Adrenal gland (tissue), 5 donors: ENCODE data around the gene KIF1C.

ENCODE experiments used
- POLR2A ChIP-seq, 2 donors: fragments of 450-650 bp; IDR thresholded peaks; one replicate each; pipeline ENCODE4 v1.6.1; 2017; ENCODE audit warnings: antibody characterized with exemption in 2 of 2, mild to moderate bottlenecking in 2 of 2, moderate library complexity in 1 of 2
- TF ChIP-seq, protein P1 (sequence below), 6 experiments: fragments of 450-650 bp in 4 of 6; fragments of 200-600 bp in 2 of 6; sonication (generic) in 1 of 6; IDR thresholded peaks; 1 replicate in 5 of 6; 2 replicates in 1 of 6; pipeline versions ENCODE4 v1.5.1 to v1.8.0; 2016 to 2021; ENCODE audit warnings: antibody characterized with exemption in 6 of 6, mild to moderate bottlenecking in 2 of 6, moderate library complexity in 1 of 6
- donor health status: DM: no; HTN: no; CAD: no.

DNA sequence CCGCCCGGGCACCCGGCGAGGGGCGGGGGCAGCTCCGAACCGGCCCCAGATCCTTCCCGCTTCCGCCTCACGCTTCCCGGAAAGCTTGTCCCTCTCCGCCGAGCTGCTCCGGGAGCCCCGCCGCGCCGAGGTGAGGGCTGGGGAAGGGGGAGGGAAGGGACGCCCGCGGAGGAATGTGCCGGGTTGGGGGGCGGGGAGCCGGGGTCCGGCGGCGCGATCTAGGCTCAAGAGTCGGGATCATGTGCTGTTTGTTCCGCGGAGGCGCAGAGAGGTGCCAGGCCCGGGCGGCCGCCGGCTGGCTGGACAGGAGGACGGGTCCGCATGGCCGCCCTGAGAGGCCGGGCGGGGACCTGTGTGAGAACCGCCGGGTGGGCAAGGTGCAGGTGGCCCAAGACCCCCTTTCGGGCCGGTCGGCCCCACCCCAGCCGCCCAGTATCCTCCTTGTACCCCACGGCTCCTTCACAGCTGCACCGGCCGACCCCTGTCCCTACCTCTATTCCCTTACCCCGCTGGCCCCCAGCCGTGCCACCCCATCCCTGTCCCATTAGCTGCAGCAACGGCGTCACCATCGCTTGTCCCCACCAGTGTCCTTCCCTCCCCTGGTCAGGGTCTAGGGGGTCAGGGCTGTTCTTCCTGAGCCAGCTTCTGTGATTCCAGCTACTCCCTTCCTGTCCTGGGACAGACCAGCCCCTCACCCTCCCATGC lies 429 bp downstream of the KIF1C start:
- TF ChIP-seq, protein P1, sequence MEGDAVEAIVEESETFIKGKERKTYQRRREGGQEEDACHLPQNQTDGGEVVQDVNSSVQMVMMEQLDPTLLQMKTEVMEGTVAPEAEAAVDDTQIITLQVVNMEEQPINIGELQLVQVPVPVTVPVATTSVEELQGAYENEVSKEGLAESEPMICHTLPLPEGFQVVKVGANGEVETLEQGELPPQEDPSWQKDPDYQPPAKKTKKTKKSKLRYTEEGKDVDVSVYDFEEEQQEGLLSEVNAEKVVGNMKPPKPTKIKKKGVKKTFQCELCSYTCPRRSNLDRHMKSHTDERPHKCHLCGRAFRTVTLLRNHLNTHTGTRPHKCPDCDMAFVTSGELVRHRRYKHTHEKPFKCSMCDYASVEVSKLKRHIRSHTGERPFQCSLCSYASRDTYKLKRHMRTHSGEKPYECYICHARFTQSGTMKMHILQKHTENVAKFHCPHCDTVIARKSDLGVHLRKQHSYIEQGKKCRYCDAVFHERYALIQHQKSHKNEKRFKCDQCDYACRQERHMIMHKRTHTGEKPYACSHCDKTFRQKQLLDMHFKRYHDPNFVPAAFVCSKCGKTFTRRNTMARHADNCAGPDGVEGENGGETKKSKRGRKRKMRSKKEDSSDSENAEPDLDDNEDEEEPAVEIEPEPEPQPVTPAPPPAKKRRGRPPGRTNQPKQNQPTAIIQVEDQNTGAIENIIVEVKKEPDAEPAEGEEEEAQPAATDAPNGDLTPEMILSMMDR (IDR thresholded peaks at IDR 0.05): no peak
- TF ChIP-seq POLR2A (IDR thresholded peaks at IDR 0.05): peak; percentile 3 to 61
